ENCODE measurements around the gene EIF4EBP2. TPM values are rescaled to one million over a fixed set of nuclear protein-coding genes. Genes with fewer than 3 reads are reported as not detected.

EIF4EBP2 gene
- polyA plus RNA-seq, 1 of the 3 experiments (the other 2 are of a cell fraction): 9.9 TPM

- no peak overlapping the region for H3K4me2 ChIP-seq
- H3K79me2 ChIP-seq (ENCODE audit: insufficient read depth): no peaks in the 10 kb centered on the region
- DNase-seq: no peak
- H3K9me2 ChIP-seq: no peaks in the 10 kb centered on the region
- no peaks in the 10 kb centered on the region for H3F3A ChIP-seq (replicated peaks; ENCODE audit: insufficient read depth)
- no peak overlapping the region for H3K27ac ChIP-seq (ENCODE audit: low read depth in 2 of 2, low read length in 1 of 2)
- H3K4me1 ChIP-seq (ENCODE audit: control insufficient read depth in 1 of 2, insufficient read depth in 2 of 2, low read depth in 1 of 2, low read length in 1 of 2): peaks cover 0 to 24% of the 10 kb centered on the region in 2 experiments; a peak in 1 of 4 replicates
- H3K36me3 ChIP-seq (replicated peaks in 1 of 2; ENCODE audit: control insufficient read depth in 1 of 2, insufficient read depth in 2 of 2, low read length in 1 of 2): no peaks in the 10 kb centered on the region
- H4K20me1 ChIP-seq (ENCODE audit: insufficient read depth): no peaks in the 10 kb centered on the region
- WGBS (ENCODE audit: low lambda C conversion rate): 91% methylated on average over 29 of the region's 29 CpGs
- no peaks in the 10 kb centered on the region for H3K9me3 ChIP-seq
- no peak overlapping the region for H2AFZ ChIP-seq (ENCODE audit: low read depth)
- ChIA-PET POLR2A (no interaction called here), CTCF (interaction anchor here (1.0 to 7.0 kb wide), 11 partner anchors 15 to 428 kb away, joined by 3 to 190 read pairs (median 12); partner anchors contain the start of genes PALD1 and SGPL1)
- H3K4me3 ChIP-seq (ENCODE audit: low read depth in 2 of 2, low read length in 1 of 2): no peak overlapping the region
- TF ChIP-seq NFIC (IDR thresholded peaks at IDR 0.05; ENCODE audit: borderline replicate concordance) (no peak), TEAD4 (IDR thresholded peaks at IDR 0.05; ENCODE audit: borderline replicate concordance, insufficient read depth) (no peak), ELF1 (IDR thresholded peaks at IDR 0.05) (no peak), ZBTB33 (IDR thresholded peaks at IDR 0.05; ENCODE audit: borderline replicate concordance, low read depth) (no peak), CTCF (IDR thresholded peaks at IDR 0.05) (no peak), GABPA (IDR thresholded peaks at IDR 0.05; ENCODE audit: low read depth) (no peak), REST (IDR thresholded peaks at IDR 0.05; ENCODE audit: low read depth, low read length) (no peak), TCF12 (IDR thresholded peaks at IDR 0.05) (no peak), NRF1 (IDR thresholded peaks at IDR 0.05; ENCODE audit: low read depth, low read length) (no peak), MAX (IDR thresholded peaks at IDR 0.05; ENCODE audit: low read depth) (no peak), FOXJ3 (CRISPR knock-in tag; IDR thresholded peaks at IDR 0.05) (no peak), RFX5 (IDR thresholded peaks at IDR 0.05; ENCODE audit: low read length) (no peak)
- no peaks in the 10 kb centered on the region; the same call in 1 of the 2 replicates for H3K27me3 ChIP-seq (ENCODE audit: insufficient read depth)
- H3K9ac ChIP-seq: no peak overlapping the region
Measured at GRCh38 chr10:70459774-70460490, 56.0 kb downstream of the EIF4EBP2 start.
